IMR-90 (cell line): Measurements from ENCODE around the gene RILPL2. TPM values are rescaled to one million over a fixed set of nuclear protein-coding genes. Genes with fewer than 3 reads are reported as not detected.

ENCODE experiments used
- ATAC-seq: fragments of 200-7000 bp; cut with Tn5 transposase; 2 replicates; pipeline ENCODE4 v1.9.1; 2020; ENCODE audit warnings: low read depth, mild to moderate bottlenecking, moderate library complexity
- BruUV-seq: library from RNA; stranded (reverse); fragments of 400-500 nt; replicated peaks from 2 replicates; lab custom pipeline; 2021; lab: Mats Ljungman, UMichigan
- CTCF ChIA-PET: fragments of 300-600 bp; formaldehyde crosslinking; extraction: SDS; loops from one replicate; lab custom pipeline; 2021; ENCODE audit warnings: antibody characterized with exemption; lab: Yijun Ruan, JAX
- POLR2A ChIA-PET: fragments of 300-600 bp; sonication (Branson Sonifier 250); formaldehyde crosslinking; loops from one replicate; lab custom pipeline; 2022; ENCODE audit warnings: antibody characterized with exemption; ENCODE audit not compliant: unreplicated experiment; lab: Charles Lee
- DNase-seq: peaks from one replicate; pipeline ENCODE4 v3.0.0; 2013
- H2AFZ ChIP-seq: replicated peaks from 2 replicates; pipeline ENCODE3; 2013; ENCODE audit warnings: low read length, mild to moderate bottlenecking; ENCODE audit not compliant: poor library complexity
- H2AK5ac ChIP-seq: 2 replicates; pipeline ENCODE4 v1.6.1; 2013; ENCODE audit warnings: low read depth, low read length, inconsistent platforms
- H2AK9ac ChIP-seq: replicated peaks from 2 replicates; pipeline ENCODE3; 2013; ENCODE audit warnings: mild to moderate bottlenecking, low read depth, low read length, moderate library complexity; ENCODE audit not compliant: poor library complexity
- H2BK120ac ChIP-seq: 2 replicates; pipeline ENCODE4 v1.6.1; 2013; ENCODE audit warnings: low read depth, low read length, inconsistent platforms
- H2BK15ac ChIP-seq: 3 replicates; pipeline ENCODE4 v1.6.1; 2013; ENCODE audit warnings: low read depth, low read length, inconsistent platforms
- H2BK20ac ChIP-seq: 2 replicates; pipeline ENCODE4 v1.6.1; 2013; ENCODE audit warnings: low read depth, mild to moderate bottlenecking, inconsistent platforms, low read length, moderate library complexity
- H2BK5ac ChIP-seq: 2 replicates; pipeline ENCODE4 v1.6.1; 2013; ENCODE audit warnings: mild to moderate bottlenecking, low read depth, low read length, inconsistent platforms; ENCODE audit not compliant: poor library complexity, severe bottlenecking
- H3K14ac ChIP-seq: replicated peaks from 2 replicates; pipeline ENCODE4 v1.6.1; 2013; ENCODE audit warnings: low read depth, low read length, inconsistent platforms
- H3K18ac ChIP-seq: 2 replicates; pipeline ENCODE4 v1.6.1; 2013; ENCODE audit warnings: low read depth, low read length, control low read depth
- H3K23ac ChIP-seq: 2 replicates; pipeline ENCODE4 v1.6.1; 2013; ENCODE audit warnings: low read depth, low read length, inconsistent platforms
- H3K27ac ChIP-seq: 2 replicates; pipeline ENCODE4 v1.5.1; 2013; ENCODE audit warnings: mild to moderate bottlenecking, control low read depth, low read length; ENCODE audit not compliant: insufficient read depth
- H3K27me3 ChIP-seq: 2 replicates; pipeline ENCODE4 v1.6.1; 2013; ENCODE audit warnings: low read length; ENCODE audit not compliant: control insufficient read depth, insufficient read depth
- H3K36me3 ChIP-seq: 2 replicates; pipeline ENCODE4 v1.6.1; 2013; ENCODE audit warnings: low read length, mixed read lengths; ENCODE audit not compliant: control insufficient read depth, insufficient read depth
- H3K4ac ChIP-seq: 2 replicates; pipeline ENCODE4 v1.6.1; 2013; ENCODE audit warnings: low read depth, low read length, inconsistent platforms
- H3K4me1 ChIP-seq: 2 replicates; pipeline ENCODE4 v1.6.1; 2013; ENCODE audit warnings: low read length, mixed read lengths; ENCODE audit not compliant: control insufficient read depth, insufficient read depth
- H3K4me2 ChIP-seq: 2 replicates; pipeline ENCODE4 v1.6.1; 2013; ENCODE audit warnings: low read depth, mild to moderate bottlenecking, control low read depth, low read length, moderate library complexity
- H3K4me3 ChIP-seq: 2 replicates; pipeline ENCODE4 v1.5.1; 2013; ENCODE audit warnings: low read depth, mild to moderate bottlenecking, control low read depth, low read length, moderate library complexity; ENCODE audit not compliant: insufficient read depth
- H3K56ac ChIP-seq: 2 replicates; pipeline ENCODE4 v1.6.1; 2013; ENCODE audit warnings: low read length, inconsistent platforms; ENCODE audit not compliant: insufficient read depth; ENCODE audit errors: extremely low read depth
- H3K79me1 ChIP-seq, 2 experiments: 2 replicates each; pipeline ENCODE4 v1.6.1; 2013; ENCODE audit warnings: low read length in 2 of 2, inconsistent platforms in 1 of 2, low read depth in 1 of 2
- H3K9ac ChIP-seq: 2 replicates; pipeline ENCODE4 v1.6.1; 2013; ENCODE audit warnings: low read depth, low read length, control low read depth
- H3K9me1 ChIP-seq: 2 replicates; pipeline ENCODE4 v1.6.1; 2013; ENCODE audit warnings: low read length, inconsistent platforms; ENCODE audit not compliant: insufficient read depth
- H3K9me3 ChIP-seq: 2 replicates; pipeline ENCODE4 v1.6.1; 2013; ENCODE audit warnings: low read length; ENCODE audit not compliant: control insufficient read depth, insufficient read depth
- H4K20me1 ChIP-seq: 2 replicates; pipeline ENCODE4 v1.6.1; 2013; ENCODE audit warnings: low read length, inconsistent platforms; ENCODE audit not compliant: insufficient read depth
- H4K5ac ChIP-seq: 2 replicates; pipeline ENCODE4 v1.6.1; 2013; ENCODE audit warnings: mild to moderate bottlenecking, low read depth, low read length, control low read depth
- H4K8ac ChIP-seq, 2 experiments: 2 replicates each; pipeline ENCODE4 v1.6.1; 2013; ENCODE audit warnings: low read depth in 2 of 2, low read length in 2 of 2, control low read depth in 1 of 2, inconsistent platforms in 1 of 2
- H4K91ac ChIP-seq: 2 replicates; pipeline ENCODE4 v1.6.1; 2013; ENCODE audit warnings: low read depth, low read length, inconsistent platforms; ENCODE audit not compliant: insufficient read depth
- BHLHE40 ChIP-seq: fragments of 150-350 bp; IDR thresholded peaks from 2 replicates; pipeline ENCODE4 v1.6.1; 2016; ENCODE audit warnings: mild to moderate bottlenecking, low read depth, low read length
- CEBPB ChIP-seq: IDR thresholded peaks from 2 replicates; pipeline ENCODE4 v1.6.1; 2012; ENCODE audit warnings: low read depth, low read length, improper control_type of control experiment
- CHD1 ChIP-seq: IDR thresholded peaks from 2 replicates; pipeline ENCODE4 v1.6.1; 2012; ENCODE audit warnings: low read depth, low read length, improper control_type of control experiment
- MAFK ChIP-seq: IDR thresholded peaks from 2 replicates; pipeline ENCODE4 v1.6.1; 2012; ENCODE audit warnings: low read depth, low read length, improper control_type of control experiment
- MXI1 ChIP-seq: IDR thresholded peaks from 2 replicates; pipeline ENCODE4 v1.6.1; 2012; ENCODE audit warnings: low read depth, mild to moderate bottlenecking, low read length, moderate library complexity, borderline replicate concordance
- NFE2L2 ChIP-seq: fragments of 150-350 bp; IDR thresholded peaks from 2 replicates; pipeline ENCODE4 v1.6.1; 2016; ENCODE audit warnings: low read depth, mild to moderate bottlenecking, low read length
- RCOR1 ChIP-seq: IDR thresholded peaks from 2 replicates; pipeline ENCODE4 v1.6.1; 2012; ENCODE audit warnings: mild to moderate bottlenecking, low read length, improper control_type of control experiment; ENCODE audit not compliant: insufficient replicate concordance
- RFX5 ChIP-seq: IDR thresholded peaks from 2 replicates; pipeline ENCODE4 v1.8.0; 2012; ENCODE audit warnings: low read depth, mild to moderate bottlenecking, low read length, moderate library complexity
- SMC3 ChIP-seq: fragments of 150-350 bp; IDR thresholded peaks from 2 replicates; pipeline ENCODE4 v1.6.1; 2016; ENCODE audit warnings: low read depth, mild to moderate bottlenecking, antibody characterized with exemption, low read length, moderate library complexity
- WGBS, 2 experiments: methylation state at CpG; one replicate each; pipeline versions ENCODE4 v1.1.5 to v1.1.7; 2013; ENCODE audit warnings: missing lambda C conversion rate in 2 of 2; ENCODE audit not compliant: insufficient read length in 1 of 2; ENCODE audit errors: extremely low coverage in 2 of 2; 5-methylcytosine and 5-hydroxymethylcytosine counted together
- dilution Hi-C: fragments of 300-500 bp; cut with HindIII; formaldehyde crosslinking; loops from one replicate; pipeline ENCODE4 v1.14.3; 2018; ENCODE audit warnings: low sequenced_read_pairs; ENCODE audit not compliant: unreplicated experiment
- in situ Hi-C: fragments of 300-500 bp; cut with MboI; formaldehyde crosslinking; loops from 3 replicates; pipeline ENCODE4 v1.14.3; 2019; ENCODE audit warnings: low sequenced_read_pairs, inconsistent platforms, mixed read lengths
- intact Hi-C: fragments of 100-400 bp; cut with micrococcal nuclease; formaldehyde crosslinking; loops from 2 replicates; pipeline ENCODE4 v1.10.0; 2022
- polyA plus RNA-seq, 3 experiments: library from polyadenylated mRNA; depleted of rRNA; stranded (reverse); fragments of >200 nt; gene quantifications; 2 replicates each; pipeline ENCODE4 v1.2.3, GENCODE V29; 2012; ENCODE audit warnings: low replicate concordance in 1 of 3
- total RNA-seq: library from RNA; depleted of rRNA; stranded (reverse); fragments of >200 nt; gene quantifications from 2 replicates; pipeline ENCODE4 v1.2.3, GENCODE V29; 2012
- TF ChIP-seq, protein P1 (sequence below): fragments of 150-350 bp; IDR thresholded peaks from 2 replicates; pipeline ENCODE4 v1.6.1; 2017; ENCODE audit warnings: mild to moderate bottlenecking, antibody characterized with exemption, low read length, low read depth
- TF ChIP-seq, protein P2 (sequence below): conservative IDR thresholded peaks from 2 replicates; pipeline ENCODE4 v1.5.1; 2012; ENCODE audit warnings: mild to moderate bottlenecking, low read depth, low read length, improper control_type of control experiment

RILPL2 gene
- total and polyA plus RNA-seq, 2 of the 4 experiments (the other 2 are of a cell fraction): 1.8 to 2.2 TPM

GRCh38 chr12:123453165-123453564 is 16.7 kb upstream of the RILPL2 start:
- TF ChIP-seq MXI1: no peak
- TF ChIP-seq CHD1: no peak
- TF ChIP-seq, protein P1, sequence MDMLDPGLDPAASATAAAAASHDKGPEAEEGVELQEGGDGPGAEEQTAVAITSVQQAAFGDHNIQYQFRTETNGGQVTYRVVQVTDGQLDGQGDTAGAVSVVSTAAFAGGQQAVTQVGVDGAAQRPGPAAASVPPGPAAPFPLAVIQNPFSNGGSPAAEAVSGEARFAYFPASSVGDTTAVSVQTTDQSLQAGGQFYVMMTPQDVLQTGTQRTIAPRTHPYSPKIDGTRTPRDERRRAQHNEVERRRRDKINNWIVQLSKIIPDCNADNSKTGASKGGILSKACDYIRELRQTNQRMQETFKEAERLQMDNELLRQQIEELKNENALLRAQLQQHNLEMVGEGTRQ: no peak
- no peak for TF ChIP-seq CEBPB
- no peak for TF ChIP-seq BHLHE40
- no peak for TF ChIP-seq NFE2L2
- TF ChIP-seq RFX5: no peak
- TF ChIP-seq RCOR1: no peak
- TF ChIP-seq SMC3: no peak
- TF ChIP-seq MAFK: no peak
- TF ChIP-seq, protein P2, sequence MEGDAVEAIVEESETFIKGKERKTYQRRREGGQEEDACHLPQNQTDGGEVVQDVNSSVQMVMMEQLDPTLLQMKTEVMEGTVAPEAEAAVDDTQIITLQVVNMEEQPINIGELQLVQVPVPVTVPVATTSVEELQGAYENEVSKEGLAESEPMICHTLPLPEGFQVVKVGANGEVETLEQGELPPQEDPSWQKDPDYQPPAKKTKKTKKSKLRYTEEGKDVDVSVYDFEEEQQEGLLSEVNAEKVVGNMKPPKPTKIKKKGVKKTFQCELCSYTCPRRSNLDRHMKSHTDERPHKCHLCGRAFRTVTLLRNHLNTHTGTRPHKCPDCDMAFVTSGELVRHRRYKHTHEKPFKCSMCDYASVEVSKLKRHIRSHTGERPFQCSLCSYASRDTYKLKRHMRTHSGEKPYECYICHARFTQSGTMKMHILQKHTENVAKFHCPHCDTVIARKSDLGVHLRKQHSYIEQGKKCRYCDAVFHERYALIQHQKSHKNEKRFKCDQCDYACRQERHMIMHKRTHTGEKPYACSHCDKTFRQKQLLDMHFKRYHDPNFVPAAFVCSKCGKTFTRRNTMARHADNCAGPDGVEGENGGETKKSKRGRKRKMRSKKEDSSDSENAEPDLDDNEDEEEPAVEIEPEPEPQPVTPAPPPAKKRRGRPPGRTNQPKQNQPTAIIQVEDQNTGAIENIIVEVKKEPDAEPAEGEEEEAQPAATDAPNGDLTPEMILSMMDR: no peak
- H3K4me1 ChIP-seq: no peaks in the 10 kb centered on the region; the same call in 1 of the 2 replicates
- no peak overlapping the region for H2AK5ac ChIP-seq
- dilution Hi-C loops (no loop called here), in situ Hi-C loops (no loop called here), intact Hi-C loops (no loop called here)
- H4K91ac ChIP-seq: no peak overlapping the region
- H2BK15ac ChIP-seq: no peak overlapping the region
- no peak overlapping the region for H3K18ac ChIP-seq
- no peaks in the 10 kb centered on the region for H3K79me1 ChIP-seq
- H2AFZ ChIP-seq: no peak overlapping the region
- H3K4me2 ChIP-seq: no peak overlapping the region
- CTCF ChIA-PET: no interaction called here
- no peak overlapping the region for H3K4me3 ChIP-seq
- BruUV-seq: no TSS peak
- H4K8ac ChIP-seq: no peak overlapping the region
- H3K4ac ChIP-seq: no peak overlapping the region
- H4K20me1 ChIP-seq: no peaks in the 10 kb centered on the region
- no peaks in the 10 kb centered on the region for H3K36me3 ChIP-seq
- no peak overlapping the region for H3K9ac ChIP-seq
- POLR2A ChIA-PET: no interaction called here
- DNase-seq (no peak), ATAC-seq (no peak)
- H2AK9ac ChIP-seq: no peak overlapping the region
- no peak overlapping the region for H2BK20ac ChIP-seq
- WGBS, 2 experiments: no CpG with 5 or more reads among the region's 3 CpGs
- H2BK120ac ChIP-seq: no peak overlapping the region
- peaks cover 4% of the 10 kb centered on the region; the same call in 1 of the 2 replicates for H3K9me1 ChIP-seq
- no peak overlapping the region for H3K27ac ChIP-seq
- no peak overlapping the region for H3K23ac ChIP-seq
- H3K9me3 ChIP-seq: no peaks in the 10 kb centered on the region
- no peak overlapping the region for H3K56ac ChIP-seq
- no peak overlapping the region for H3K14ac ChIP-seq
- H3K27me3 ChIP-seq: no peaks in the 10 kb centered on the region
- no peak overlapping the region for H2BK5ac ChIP-seq
- no peak overlapping the region for H4K5ac ChIP-seq
